ENCODE measurements around the gene APOOL. TPM values are rescaled to one million over a fixed set of nuclear protein-coding genes. Genes with fewer than 3 reads are reported as not detected.

Gene APOOL
- total RNA-seq, 1 donor from 2014 or later, result 21.4 TPM

GRCh38 chrX:85089321-85089840 lies 85.7 kb downstream of the APOOL start:
- H3K27me3 ChIP-seq, result no peaks in the 10 kb centered on the region
- no peak overlapping the region for H3K4me3 ChIP-seq
- intact Hi-C loops (cut with DNase I), result no loop called here
- no peak overlapping the region for H3K27ac ChIP-seq
- no peak for TF ChIP-seq CTCF (IDR thresholded peaks at IDR 0.05)
- DNase-seq, result no peak
- no peaks in the 10 kb centered on the region for H3K36me3 ChIP-seq
- H3K4me1 ChIP-seq, result no peaks in the 10 kb centered on the region
- H3K9me3 ChIP-seq, result no peaks in the 10 kb centered on the region
- ATAC-seq, result no peak

GRCh38 chrX:85107407-85107806 lies 103.7 kb downstream of the APOOL start:
- no peaks in the 10 kb centered on the region for H3K9me3 ChIP-seq
- DNase-seq (no peak), ATAC-seq (no peak)
- H3K4me1 ChIP-seq, result no peaks in the 10 kb centered on the region
- H3K27me3 ChIP-seq, result no peaks in the 10 kb centered on the region
- no peak overlapping the region for H3K27ac ChIP-seq
- no peaks in the 10 kb centered on the region for H3K36me3 ChIP-seq
- H3K4me3 ChIP-seq, result no peak overlapping the region
- intact Hi-C loops (cut with DNase I), result no loop called here
- no peak for TF ChIP-seq CTCF (IDR thresholded peaks at IDR 0.05)

GRCh38 chrX:85108165-85108564 lies 104.5 kb downstream of the APOOL start:
- Histone ChIP-seq H3K36me3 (no peaks in the 10 kb centered on the region), H3K4me1 (no peaks in the 10 kb centered on the region), H3K27me3 (no peaks in the 10 kb centered on the region), H3K27ac (no peak overlapping the region), H3K4me3 (no peak overlapping the region), H3K9me3 (no peaks in the 10 kb centered on the region)
- TF ChIP-seq CTCF (IDR thresholded peaks at IDR 0.05), result no peak
- intact Hi-C loops (cut with DNase I), result no loop called here
- ATAC-seq, result no peak
- DNase-seq, result no peak

- no peak overlapping the region for H3K27ac ChIP-seq
- DNase-seq (no peak), ATAC-seq (peak; percentile 34)
- no peaks in the 10 kb centered on the region for H3K36me3 ChIP-seq
- H3K27me3 ChIP-seq, result no peaks in the 10 kb centered on the region
- no peak overlapping the region for H3K4me3 ChIP-seq
- H3K9me3 ChIP-seq, result no peaks in the 10 kb centered on the region
- peak; percentile 24 for TF ChIP-seq CTCF (IDR thresholded peaks at IDR 0.05)
- intact Hi-C loops (cut with DNase I), result no loop called here
- H3K4me1 ChIP-seq, result no peaks in the 10 kb centered on the region
These were observed 105.6 kb downstream of the APOOL start for GRCh38 chrX:85109235-85109634.

- no peak overlapping the region for H3K27ac ChIP-seq
- H3K4me3 ChIP-seq, result no peak overlapping the region
- ATAC-seq, result no peak
- intact Hi-C loops (cut with DNase I), result no loop called here
- H3K4me1 ChIP-seq, result no peaks in the 10 kb centered on the region
- TF ChIP-seq CTCF (IDR thresholded peaks at IDR 0.05), result peak; percentile 53
- H3K36me3 ChIP-seq, result no peaks in the 10 kb centered on the region
- H3K9me3 ChIP-seq, result no peaks in the 10 kb centered on the region
- H3K27me3 ChIP-seq, result no peaks in the 10 kb centered on the region
- DNase-seq, result no peak
These were observed 107.7 kb downstream of the APOOL start for GRCh38 chrX:85111347-85111746.

- no peaks in the 10 kb centered on the region for H3K27me3 ChIP-seq
- H3K27ac ChIP-seq, result no peak overlapping the region
- intact Hi-C loops (cut with DNase I), result no loop called here
- H3K4me3 ChIP-seq, result no peak overlapping the region
- no peaks in the 10 kb centered on the region for H3K36me3 ChIP-seq
- H3K4me1 ChIP-seq, result no peaks in the 10 kb centered on the region
- no peak for TF ChIP-seq CTCF (IDR thresholded peaks at IDR 0.05)
- DNase-seq (no peak), ATAC-seq (no peak)
- no peaks in the 10 kb centered on the region for H3K9me3 ChIP-seq
These were observed 108.6 kb downstream of the APOOL start for GRCh38 chrX:85112293-85112692.

Measured in upper lobe of right lung (tissue), 1 donor.